GM18907 (cell line): ENCODE data around the gene HSPB6.

Experiments
- ATAC-seq: cut with Tn5 transposase; IDR thresholded peaks from one replicate; pipeline ENCODE4 v1.9.1; 2021; ENCODE audit warnings: mild to moderate bottlenecking, moderate library complexity; ENCODE audit not compliant: unreplicated experiment

The HSPB6 gene

GRCh38 chr19:35767288-35768081 is 10.7 kb upstream of the HSPB6 start:
- no peak for ATAC-seq

- no peak for ATAC-seq
Measured at GRCh38 chr19:35766571-35767104, 9.8 kb upstream of the HSPB6 start.

GRCh38 chr19:35764432-35765315 is 7.8 kb upstream of the HSPB6 start:
- ATAC-seq, result no peak

- ATAC-seq, result no peak
Measured at GRCh38 chr19:35760711-35761349, 4.0 kb upstream of the HSPB6 start.

- ATAC-seq, result no peak
Measured at GRCh38 chr19:35759697-35760096, 2.9 kb upstream of the HSPB6 start.

- peak; percentile 93 for ATAC-seq
Measured at GRCh38 chr19:35757749-35758608, 1.1 kb upstream of the HSPB6 start, which contains the start of gene PROSER3. Gene PROSER3, plus strand, starts transcription at chr19:35758176. Its CDS starts 40 bp downstream, at chr19:35758216.

- peak; percentile 4 for ATAC-seq
Measured at GRCh38 chr19:35757231-35757748, 461 bp upstream of the HSPB6 start.

- ATAC-seq, result no peak
Measured at GRCh38 chr19:35755550-35756376, 1.1 kb downstream of the HSPB6 start.

GRCh38 chr19:35755131-35755549 is 1.7 kb downstream of the HSPB6 start:
- ATAC-seq, result no peak

GRCh38 chr19:35754370-35755130 is 2.3 kb downstream of the HSPB6 start:
- no peak for ATAC-seq

GRCh38 chr19:35753634-35754369 is 3.0 kb downstream of the HSPB6 start:
- no peak for ATAC-seq

- ATAC-seq, result no peak
Measured at GRCh38 chr19:35752746-35753350, 4.0 kb downstream of the HSPB6 start.

GRCh38 chr19:35751839-35752745 is 4.7 kb downstream of the HSPB6 start:
- no peak for ATAC-seq

GRCh38 chr19:35750167-35750566 is 6.7 kb downstream of the HSPB6 start:
- no peak for ATAC-seq

- ATAC-seq, result peak; percentile 69
Measured at GRCh38 chr19:35748106-35749020, 8.5 kb downstream of the HSPB6 start, which contains the start of gene LIN37. Gene LIN37, plus strand, starts transcription at chr19:35748576. Its CDS starts 149 bp downstream, at chr19:35748725.
